B cell (primary cell): Measurements from ENCODE around the gene CLSTN2.

Experiments
- EZH2 ChIP-seq: IDR thresholded peaks from 2 replicates; pipeline ENCODE4 v1.6.1; 2012; ENCODE audit warnings: borderline replicate concordance, low read depth, mild to moderate bottlenecking, moderate library complexity, low read length; ENCODE audit not compliant: insufficient read depth, poor library complexity, severe bottlenecking
- TF ChIP-seq, protein P1 (sequence below): fragments of 200-600 bp; IDR thresholded peaks from one replicate; pipeline ENCODE4 v1.8.0; 2022; ENCODE audit warnings: antibody characterized with exemption, mild to moderate bottlenecking

DNA sequence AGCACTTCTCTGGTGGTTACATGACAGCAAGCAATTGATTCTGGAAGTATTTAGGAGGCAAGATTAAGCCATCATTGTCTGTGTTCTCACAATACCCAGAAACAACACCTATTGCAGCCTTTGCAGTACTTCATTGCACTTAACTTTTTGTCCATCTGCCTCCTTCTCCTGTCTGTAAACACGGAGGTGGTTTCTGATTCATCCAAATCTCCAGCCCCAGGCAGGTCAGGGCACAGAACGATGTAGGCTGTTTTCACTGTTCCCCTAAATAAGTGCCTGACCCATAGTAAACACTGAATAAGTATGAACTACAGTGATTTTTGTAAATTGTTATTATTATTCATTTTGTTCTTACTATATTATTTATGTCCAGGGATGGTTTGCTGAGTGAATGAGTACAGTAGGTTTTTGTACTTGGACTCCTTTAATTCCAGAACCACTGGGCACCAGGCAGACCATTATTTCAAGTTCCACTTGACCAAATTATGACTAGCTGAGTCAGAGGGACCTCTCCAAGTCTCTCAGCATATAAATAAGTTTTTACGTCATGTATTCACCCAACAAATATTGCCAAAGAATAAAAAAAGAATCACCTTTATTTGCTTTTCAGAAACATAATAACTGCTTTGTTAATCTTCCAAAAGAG lies 459.6 kb downstream of the CLSTN2 start:
- TF ChIP-seq, protein P1, sequence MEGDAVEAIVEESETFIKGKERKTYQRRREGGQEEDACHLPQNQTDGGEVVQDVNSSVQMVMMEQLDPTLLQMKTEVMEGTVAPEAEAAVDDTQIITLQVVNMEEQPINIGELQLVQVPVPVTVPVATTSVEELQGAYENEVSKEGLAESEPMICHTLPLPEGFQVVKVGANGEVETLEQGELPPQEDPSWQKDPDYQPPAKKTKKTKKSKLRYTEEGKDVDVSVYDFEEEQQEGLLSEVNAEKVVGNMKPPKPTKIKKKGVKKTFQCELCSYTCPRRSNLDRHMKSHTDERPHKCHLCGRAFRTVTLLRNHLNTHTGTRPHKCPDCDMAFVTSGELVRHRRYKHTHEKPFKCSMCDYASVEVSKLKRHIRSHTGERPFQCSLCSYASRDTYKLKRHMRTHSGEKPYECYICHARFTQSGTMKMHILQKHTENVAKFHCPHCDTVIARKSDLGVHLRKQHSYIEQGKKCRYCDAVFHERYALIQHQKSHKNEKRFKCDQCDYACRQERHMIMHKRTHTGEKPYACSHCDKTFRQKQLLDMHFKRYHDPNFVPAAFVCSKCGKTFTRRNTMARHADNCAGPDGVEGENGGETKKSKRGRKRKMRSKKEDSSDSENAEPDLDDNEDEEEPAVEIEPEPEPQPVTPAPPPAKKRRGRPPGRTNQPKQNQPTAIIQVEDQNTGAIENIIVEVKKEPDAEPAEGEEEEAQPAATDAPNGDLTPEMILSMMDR, result no peak
- no peak for TF ChIP-seq EZH2
